Activated CD8-positive, alpha-beta memory T cell treated with anti-CD3 and anti-CD28 coated beads, Interleukin-2, amount 50 U/mL, for 1 hour (primary cell): ENCODE results near the gene SCYGR1.
"Not testable (repeated sequence)": the region's sequence is repeated elsewhere in the genome, so short reads cannot be mapped to it uniquely, and the experiment has no call there.

Experiments used
- DNase-seq: peaks from one replicate; pipeline ENCODE4 v3.0.0-alpha.2; 2020; ENCODE audit errors: extremely low read depth

The SCYGR1 gene

GRCh38 chr2:227370791-227371312, 16.9 kb downstream of the SCYGR1 start:
- no peak for DNase-seq

GRCh38 chr2:227370092-227370491, 17.7 kb downstream of the SCYGR1 start:
- no peak for DNase-seq

DNA sequence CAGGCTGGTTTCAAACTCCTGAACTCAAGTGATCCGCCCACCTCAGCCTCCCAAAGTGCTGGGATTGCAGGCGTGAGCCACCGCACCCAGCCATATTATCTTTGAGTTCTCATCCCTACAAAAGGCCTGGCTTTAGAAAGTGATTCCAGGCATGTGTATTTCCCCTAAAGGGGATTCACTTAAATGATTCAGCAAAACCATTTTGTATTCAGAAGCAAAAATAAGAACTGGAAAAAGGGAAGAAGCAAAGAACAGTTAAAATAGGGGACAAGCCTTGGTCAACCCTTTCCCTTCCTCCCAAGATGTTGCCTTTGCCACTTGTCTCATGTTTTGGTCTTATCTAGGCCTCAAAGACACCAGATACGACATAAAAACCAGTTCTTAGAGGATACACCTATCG, 19.2 kb downstream of the SCYGR1 start:
- DNase-seq = no peak

GRCh38 chr2:227367427-227367795, 20.3 kb downstream of the SCYGR1 start:
- no peak for DNase-seq

DNA sequence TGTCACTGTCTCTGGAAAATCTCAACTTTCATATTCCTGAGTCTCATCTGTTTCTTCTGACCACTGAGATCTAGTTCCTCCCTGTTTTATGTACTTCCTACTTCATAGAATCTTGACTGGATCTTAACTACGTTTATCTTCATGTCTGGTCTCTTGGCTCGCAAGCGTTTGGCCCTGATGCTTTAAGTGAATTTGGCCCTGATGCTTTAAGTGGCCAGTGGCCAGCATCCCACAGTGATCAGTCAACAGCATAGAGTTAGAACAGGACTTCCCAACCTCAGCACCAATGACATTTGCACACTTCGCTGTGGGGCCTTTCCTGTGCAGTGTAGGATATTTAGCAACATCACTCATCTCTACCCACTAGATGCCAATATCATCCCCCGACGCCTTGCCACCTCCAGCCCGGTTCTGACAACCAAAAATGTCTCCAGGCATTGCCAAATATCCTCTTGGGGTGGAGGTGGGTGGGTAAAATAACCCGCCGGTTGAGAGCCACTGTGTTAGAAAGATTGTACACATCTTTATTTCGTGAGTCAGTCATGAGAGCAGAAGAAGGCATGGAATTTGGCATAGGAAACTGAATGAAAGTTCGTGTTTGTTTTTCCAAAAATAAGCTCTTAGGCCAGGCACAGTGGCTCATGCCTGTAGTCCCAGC, 20.9 kb downstream of the SCYGR1 start:
- DNase-seq = no peak

DNA sequence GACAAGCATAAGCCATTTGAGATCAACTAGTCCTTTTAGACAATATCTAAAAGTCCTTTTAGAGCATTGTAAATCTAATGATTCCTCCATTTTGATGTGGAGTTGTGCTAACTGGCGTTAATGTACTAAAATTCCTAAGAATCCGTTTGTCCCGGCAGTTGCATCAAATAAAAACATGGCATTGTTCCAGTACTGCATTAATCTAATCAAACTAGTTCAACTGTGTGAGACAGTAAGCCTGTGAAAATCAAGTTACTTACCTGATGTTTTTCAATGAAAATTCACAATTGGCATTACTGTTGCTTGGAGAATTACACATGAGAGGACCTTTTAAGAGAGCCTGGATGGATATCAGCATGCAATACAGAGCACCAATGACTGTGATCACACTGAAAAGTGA, 21.9 kb downstream of the SCYGR1 start:
- DNase-seq = no peak

- not testable (repeated sequence) for DNase-seq
Measured at GRCh38 chr2:227364585-227365263, 23.0 kb downstream of the SCYGR1 start.

- DNase-seq = no peak
Measured at GRCh38 chr2:227363756-227364155, 24.0 kb downstream of the SCYGR1 start.

GRCh38 chr2:227360351-227360750, 27.4 kb downstream of the SCYGR1 start:
- DNase-seq = no peak

- no peak for DNase-seq
Measured at GRCh38 chr2:227351639-227352038, 36.1 kb downstream of the SCYGR1 start.

DNA sequence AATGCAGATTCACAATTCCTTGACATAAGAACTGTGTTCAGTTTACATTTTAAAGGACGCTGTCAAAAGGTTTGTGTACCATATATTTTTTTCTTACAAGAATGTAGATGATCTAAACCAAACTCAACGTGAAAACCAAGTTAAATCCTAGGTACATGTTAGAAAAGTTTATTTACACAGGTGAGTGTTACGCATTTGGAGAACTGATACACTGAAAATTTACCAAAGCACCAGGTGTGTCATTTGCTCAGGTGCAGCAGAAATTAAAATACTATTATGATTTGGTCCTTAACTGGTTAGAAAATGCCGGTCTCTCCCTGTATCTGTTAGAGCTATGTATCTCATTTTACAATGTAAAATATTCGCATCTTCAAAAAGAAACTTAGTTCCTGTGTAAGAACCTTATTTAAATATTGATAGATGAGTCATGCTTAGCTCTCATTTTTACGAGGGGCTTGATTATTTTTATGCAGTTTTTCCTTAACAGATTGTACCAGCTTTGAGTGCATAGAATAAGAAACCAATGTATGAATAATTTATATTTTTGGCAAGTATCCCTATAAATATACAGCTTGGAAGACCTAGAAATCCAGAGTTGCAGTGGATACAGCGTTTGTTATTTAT, 37.6 kb downstream of the SCYGR1 start:
- DNase-seq = no peak

DNA sequence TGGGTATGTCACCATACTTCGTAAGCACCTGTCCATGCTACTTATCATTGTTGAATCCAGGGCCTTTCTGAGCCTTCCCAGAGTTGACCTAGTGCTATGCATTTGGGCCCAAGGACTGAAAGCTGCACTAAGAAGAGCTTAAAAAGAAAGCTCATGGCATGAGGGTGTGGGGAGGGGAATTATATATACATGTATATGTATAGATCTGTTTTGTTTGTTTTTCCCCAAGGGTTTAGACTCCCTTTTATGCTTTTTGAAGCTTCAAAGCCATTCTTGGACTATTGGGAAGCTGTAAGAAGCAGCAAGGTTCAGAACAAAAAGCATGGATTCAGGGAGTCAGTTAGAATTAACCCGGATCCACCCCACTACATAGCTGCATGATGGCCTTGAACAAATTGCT, 39.4 kb downstream of the SCYGR1 start:
- DNase-seq = no peak

GRCh38 chr2:227347117-227347516, 40.6 kb downstream of the SCYGR1 start:
- no peak for DNase-seq

GRCh38 chr2:227344231-227344630, 43.5 kb downstream of the SCYGR1 start:
- no peak for DNase-seq

DNA sequence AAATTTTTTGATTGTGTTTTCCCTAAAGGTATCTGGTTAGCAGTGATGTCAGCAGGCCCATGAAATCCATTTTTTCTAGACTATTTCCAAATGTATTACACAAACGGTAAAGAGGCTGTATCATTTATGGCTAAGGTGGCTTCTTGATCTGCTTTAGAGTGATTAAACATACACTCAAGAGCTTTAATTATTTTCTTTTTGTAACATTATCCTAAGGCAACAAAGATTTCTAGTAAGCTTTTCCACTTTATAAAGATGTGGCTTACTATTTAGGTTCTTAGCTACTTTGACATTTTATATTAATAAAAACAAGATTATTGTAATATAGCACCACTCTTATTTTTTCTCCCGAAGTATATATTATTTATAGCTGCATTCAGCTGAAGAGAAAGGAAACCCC, 46.2 kb downstream of the SCYGR1 start:
- DNase-seq = no peak

GRCh38 chr2:227340106-227340505, 47.6 kb downstream of the SCYGR1 start:
- DNase-seq = no peak

- DNase-seq = no peak
Measured at GRCh38 chr2:227339098-227339599, 48.6 kb downstream of the SCYGR1 start.
